Measurements from ENCODE around the gene MRPS18A.
"Not testable (repeated sequence)": the region's sequence is repeated elsewhere in the genome, so short reads cannot be mapped to it uniquely, and the experiment has no call there.

MRPS18A gene

GRCh38 chr6:43669050-43669921 lies 18.3 kb downstream of the MRPS18A start:
- DNase-seq: peak in 1 of 2 experiments; percentile 38

- peak; percentile 80 to 98 for DNase-seq
These were observed 19.2 kb downstream of the MRPS18A start for GRCh38 chr6:43668151-43669028.

- peak; percentile 75 to 92 for DNase-seq
These were observed 20.1 kb downstream of the MRPS18A start for GRCh38 chr6:43667245-43668150.

- peak in 1 of 2 experiments; percentile 63 for DNase-seq
These were observed 21.2 kb downstream of the MRPS18A start for GRCh38 chr6:43666196-43666920.

GRCh38 chr6:43665376-43665775 lies 22.2 kb downstream of the MRPS18A start:
- DNase-seq: no peak

GRCh38 chr6:43662948-43663347 lies 24.6 kb downstream of the MRPS18A start:
- DNase-seq: not testable (repeated sequence)

GRCh38 chr6:43658161-43658560 lies 29.4 kb downstream of the MRPS18A start:
- no peak for DNase-seq

DNA sequence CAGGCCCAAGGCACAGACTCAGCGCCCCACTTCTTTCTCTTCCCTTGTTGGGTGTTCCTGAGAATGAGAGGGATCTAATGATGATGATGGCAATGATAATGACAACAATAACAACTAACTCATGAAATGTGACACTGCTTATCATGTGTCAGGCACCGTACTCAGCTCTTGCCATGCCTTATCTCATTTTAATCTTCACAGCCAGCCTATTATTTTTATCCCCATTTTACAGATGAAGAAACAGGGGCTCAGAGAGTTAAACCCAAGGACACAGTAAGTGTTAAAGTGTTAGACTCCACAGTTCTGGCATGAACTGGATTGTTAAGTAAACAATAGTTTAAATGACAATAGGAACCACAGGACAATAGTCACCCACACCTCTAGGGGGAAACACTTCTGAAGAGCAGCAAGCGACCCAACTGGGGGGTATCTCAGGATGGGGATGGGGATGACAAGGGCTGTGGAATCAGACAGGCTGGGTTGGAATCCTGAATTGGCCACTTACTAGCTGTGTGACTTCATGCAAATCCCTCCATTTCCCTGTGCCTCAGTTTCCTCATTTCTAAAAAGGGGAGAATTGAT lies 30.3 kb downstream of the MRPS18A start:
- DNase-seq: no peak

DNA sequence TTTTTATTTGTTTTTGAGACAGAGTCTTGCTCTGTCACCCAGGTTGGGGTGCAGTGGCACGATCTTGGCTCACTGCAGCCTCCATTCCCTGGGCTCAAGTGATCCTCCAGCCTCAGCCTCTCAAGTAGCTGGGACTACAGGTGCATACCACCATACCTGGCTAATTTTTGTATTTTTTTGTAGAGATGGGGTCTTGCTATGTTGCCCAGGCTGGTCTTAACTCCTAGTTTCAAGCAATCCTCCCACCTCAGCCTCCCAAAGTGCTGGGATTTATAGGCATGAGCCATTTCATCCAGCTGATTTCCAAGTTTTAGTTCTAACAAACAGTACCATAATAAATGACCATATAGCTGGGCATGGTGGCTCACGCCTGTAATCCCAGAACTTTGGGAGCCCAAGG lies 34.8 kb downstream of the MRPS18A start:
- DNase-seq: not testable (repeated sequence)

- no peak for DNase-seq
These were observed 39.3 kb downstream of the MRPS18A start for GRCh38 chr6:43648248-43648647.

GRCh38 chr6:43647613-43648012 lies 40.0 kb downstream of the MRPS18A start:
- no peak for DNase-seq

GRCh38 chr6:43645613-43645964 lies 42.0 kb downstream of the MRPS18A start:
- no peak for DNase-seq

GRCh38 chr6:43644940-43645612 lies 42.5 kb downstream of the MRPS18A start, which contains the start of gene RSPH9:
TSS of gene RSPH9 (plus strand) at chr6:43645036. CDS start at chr6:43645099, 63 bp downstream.
- peak in 1 of 2 experiments; percentile 35 for DNase-seq

DNA sequence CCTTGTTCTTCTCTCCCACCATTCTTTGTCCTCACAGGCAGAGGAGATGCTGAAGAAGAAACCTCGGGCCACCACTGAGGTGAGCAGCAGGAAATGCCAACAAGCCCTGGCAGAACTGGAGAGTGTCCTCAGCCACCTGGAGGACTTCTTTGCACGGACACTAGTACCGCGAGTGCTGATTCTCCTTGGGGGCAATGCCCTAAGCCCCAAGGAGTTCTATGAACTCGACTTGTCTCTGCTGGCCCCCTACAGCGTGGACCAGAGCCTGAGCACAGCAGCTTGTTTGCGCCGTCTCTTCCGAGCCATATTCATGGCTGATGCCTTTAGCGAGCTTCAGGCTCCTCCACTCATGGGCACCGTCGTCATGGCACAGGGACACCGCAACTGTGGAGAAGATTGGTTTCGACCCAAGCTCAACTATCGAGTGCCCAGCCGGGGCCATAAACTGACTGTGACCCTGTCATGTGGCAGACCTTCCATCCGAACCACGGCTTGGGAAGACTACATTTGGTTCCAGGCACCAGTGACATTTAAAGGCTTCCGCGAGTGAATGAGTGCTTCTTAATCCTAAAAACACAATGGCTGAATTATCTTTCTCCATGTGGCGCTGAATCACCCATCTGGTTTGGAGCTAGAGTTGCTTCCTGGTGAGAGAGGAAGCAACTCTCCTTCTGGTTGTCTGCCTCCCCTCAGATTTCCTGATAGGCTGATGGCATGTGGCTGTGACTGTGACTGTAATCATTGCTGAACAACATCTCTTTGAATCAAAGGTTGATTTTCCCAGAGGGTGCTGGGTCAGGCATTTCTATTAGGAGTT lies 47.4 kb downstream of the MRPS18A start:
- DNase-seq: peak in 1 of 2 experiments; percentile 25

DNA sequence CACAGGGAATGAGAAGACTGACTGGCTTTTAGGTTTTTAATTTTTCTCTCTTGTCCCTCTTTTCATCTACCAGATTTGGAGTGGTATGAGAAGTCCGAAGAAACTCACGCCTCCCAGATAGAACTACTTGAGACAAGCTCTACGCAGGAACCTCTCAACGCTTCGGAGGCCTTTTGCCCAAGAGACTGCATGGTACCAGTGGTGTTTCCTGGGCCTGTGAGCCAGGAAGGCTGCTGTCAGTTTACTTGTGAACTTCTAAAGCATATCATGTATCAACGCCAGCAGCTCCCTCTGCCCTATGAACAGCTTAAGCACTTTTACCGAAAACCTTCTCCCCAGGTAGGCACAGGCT lies 51.3 kb downstream of the MRPS18A start:
- DNase-seq: no peak

GRCh38 chr6:43635387-43636307 lies 51.9 kb downstream of the MRPS18A start, which contains the start of gene MAD2L1BP:
TSS of gene MAD2L1BP (plus strand) at chr6:43635840. CDS start at chr6:43635876, 36 bp downstream.
- DNase-seq: peak; percentile 53 to 81

- peak; percentile 97 to 98 for DNase-seq
These were observed 52.8 kb downstream of the MRPS18A start for GRCh38 chr6:43634702-43635303.

DNA sequence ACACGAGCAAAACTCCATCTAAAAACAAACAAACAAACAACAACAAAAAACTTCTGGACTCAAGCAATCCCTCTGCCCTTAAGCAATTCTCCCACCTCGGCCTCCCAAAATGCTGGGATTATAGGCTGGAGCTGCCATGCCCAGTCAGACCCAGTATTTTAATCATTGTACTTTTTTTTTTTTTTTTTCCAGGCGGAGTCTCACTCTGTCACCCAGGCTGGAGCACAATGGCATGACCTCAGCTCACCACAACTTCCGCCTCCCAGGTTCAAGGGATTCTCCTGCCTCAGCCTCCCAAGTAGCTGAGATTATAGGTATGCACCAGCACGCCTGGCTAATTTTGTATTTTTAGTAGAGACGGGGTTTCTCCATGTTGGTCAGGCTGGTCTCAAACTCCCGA lies 54.6 kb downstream of the MRPS18A start:
- DNase-seq: not testable (repeated sequence)

Data from NCI-H524 (cell line).